GM20000 (cell line): ENCODE measurements around the gene PDRG1.
A peak's percentile ranks its signal among the peaks of the same experiment; 100 is the strongest.
"Not testable (repeated sequence)": the region's sequence is repeated elsewhere in the genome, so short reads cannot be mapped to it uniquely, and the experiment has no call there.

Experiments
- DNase-seq: peaks from one replicate; pipeline ENCODE4 v3.0.0; 2012; ENCODE audit warnings: low spot score
- TF ChIP-seq, protein P1 (sequence below): IDR thresholded peaks from 2 replicates; pipeline ENCODE4 v1.5.1; 2012; ENCODE audit warnings: mild to moderate bottlenecking, control low read depth; ENCODE audit errors: extremely low read depth, missing control alignments

Gene PDRG1

DNA sequence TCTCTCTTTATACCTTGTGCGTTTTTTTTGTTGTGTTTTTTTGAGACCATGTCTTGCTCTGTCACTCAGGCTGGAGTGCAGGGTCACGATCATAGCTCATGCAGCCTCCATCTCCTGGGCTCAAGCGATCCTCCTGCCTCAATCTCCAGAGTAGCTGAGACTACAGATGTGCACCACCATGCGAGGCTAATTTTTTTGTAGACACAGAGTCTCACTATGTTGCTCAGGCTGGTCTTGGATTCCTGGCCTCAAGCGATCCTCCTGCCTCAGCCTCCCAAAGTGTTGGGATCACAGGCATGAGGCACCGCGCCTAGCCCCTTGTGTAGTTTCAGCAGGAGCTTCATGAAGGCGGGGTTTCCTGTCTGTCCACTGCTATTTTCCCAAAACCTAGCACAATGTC is 27.3 kb downstream of the PDRG1 start:
- no peak for DNase-seq
- TF ChIP-seq, protein P1, sequence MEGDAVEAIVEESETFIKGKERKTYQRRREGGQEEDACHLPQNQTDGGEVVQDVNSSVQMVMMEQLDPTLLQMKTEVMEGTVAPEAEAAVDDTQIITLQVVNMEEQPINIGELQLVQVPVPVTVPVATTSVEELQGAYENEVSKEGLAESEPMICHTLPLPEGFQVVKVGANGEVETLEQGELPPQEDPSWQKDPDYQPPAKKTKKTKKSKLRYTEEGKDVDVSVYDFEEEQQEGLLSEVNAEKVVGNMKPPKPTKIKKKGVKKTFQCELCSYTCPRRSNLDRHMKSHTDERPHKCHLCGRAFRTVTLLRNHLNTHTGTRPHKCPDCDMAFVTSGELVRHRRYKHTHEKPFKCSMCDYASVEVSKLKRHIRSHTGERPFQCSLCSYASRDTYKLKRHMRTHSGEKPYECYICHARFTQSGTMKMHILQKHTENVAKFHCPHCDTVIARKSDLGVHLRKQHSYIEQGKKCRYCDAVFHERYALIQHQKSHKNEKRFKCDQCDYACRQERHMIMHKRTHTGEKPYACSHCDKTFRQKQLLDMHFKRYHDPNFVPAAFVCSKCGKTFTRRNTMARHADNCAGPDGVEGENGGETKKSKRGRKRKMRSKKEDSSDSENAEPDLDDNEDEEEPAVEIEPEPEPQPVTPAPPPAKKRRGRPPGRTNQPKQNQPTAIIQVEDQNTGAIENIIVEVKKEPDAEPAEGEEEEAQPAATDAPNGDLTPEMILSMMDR: no peak

DNA sequence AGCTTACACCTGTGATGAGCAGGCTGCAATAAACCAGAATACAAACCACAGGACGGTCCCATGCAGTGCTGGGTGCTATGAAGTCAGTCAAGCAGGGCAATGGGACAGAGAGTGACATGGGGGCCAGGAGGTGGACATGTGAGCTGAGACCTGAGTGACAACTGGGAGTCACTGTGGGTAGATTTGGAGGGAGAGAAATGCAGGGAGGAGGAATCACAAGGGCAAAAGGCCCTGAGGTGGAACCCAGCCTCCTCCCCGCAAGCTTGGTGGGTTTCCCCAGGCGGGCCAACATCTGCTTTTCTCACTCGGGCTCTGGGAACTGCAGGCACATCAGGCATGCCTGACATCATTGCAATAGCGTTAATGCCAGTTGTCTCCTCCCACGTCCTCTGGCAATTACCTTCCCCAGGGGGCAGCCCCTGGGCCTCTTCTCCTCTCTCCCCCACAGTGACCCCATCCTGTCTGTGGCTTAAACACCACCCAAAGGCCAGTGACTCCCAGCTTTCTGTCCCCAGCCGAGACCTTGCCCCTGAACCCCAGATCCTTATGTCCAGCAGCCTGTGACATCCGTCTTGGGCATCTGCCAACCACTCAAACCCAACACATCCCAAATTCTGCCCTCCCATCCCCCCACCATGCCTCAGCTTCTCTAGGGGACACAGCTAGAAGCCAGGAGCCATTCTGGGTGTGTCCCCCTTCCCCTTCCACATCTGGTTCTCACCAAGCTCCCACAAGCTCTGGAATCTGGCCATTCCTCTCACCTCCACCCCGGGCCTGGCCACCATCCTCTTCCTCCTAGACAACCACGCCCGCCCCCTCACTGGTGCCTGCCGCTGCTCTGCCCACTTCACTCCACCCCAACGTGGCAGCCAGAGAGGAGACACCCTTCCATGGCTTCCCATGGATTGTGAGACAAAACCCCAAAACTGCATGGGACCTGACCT is 28.2 kb downstream of the PDRG1 start:
- TF ChIP-seq, protein P1: no peak
- DNase-seq: peak; percentile 76

DNA sequence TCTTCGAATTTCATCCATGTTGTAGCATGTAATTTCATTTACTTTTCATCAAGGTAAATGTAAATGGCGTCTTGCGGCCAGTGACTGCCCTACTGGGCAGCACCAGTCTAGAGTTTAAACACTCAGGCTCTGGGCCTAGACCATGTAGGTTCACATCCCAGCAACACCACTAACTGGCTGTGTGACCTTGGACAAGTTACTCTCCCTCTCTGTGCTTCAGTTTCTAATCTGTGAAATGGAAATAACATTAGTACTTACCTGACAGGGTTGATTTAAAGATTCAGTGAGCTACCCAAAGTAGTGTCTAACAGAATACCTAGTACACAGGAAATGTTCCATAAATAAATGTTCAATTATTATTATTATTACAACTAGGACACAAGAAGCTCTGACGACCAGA is 29.3 kb downstream of the PDRG1 start:
- TF ChIP-seq, protein P1: no peak
- no peak for DNase-seq

DNA sequence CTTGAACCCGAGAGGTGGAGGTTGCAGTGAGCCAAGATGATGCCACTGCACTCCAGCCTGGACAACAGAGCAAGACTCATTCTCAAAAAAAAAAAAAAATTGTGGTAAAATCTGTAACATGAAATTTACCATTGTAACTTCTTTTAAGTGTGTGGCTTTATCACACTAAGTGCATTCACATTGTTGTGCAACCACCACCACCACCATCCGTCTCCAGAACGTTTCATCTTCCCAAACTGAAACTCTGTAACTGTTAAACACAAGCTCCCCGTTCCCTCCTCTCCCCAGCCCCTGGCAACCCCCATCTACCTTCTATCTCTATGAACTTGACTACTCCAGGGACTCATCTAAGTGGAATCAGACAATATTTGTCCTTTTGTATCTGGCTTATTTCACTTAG is 29.7 kb downstream of the PDRG1 start:
- DNase-seq: no peak
- TF ChIP-seq, protein P1: no peak

DNA sequence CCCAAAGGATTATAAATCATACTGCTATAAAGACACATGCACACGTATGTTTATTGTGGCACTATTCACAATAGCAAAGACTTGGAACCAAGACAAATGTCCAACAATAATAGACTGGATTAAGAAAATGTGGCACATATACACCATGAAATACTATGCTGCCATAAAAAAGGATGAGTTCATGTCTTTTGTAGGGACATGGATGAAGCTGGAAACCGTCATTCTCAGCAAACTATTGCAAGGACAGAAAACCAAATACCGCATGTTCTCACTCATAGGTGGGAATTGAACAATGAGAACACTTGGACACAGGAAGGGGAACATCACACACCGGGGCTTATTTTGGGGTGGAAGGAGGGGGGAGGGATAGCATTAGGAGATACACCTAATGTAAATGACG is 30.4 kb downstream of the PDRG1 start:
- DNase-seq: not testable (repeated sequence)

DNA sequence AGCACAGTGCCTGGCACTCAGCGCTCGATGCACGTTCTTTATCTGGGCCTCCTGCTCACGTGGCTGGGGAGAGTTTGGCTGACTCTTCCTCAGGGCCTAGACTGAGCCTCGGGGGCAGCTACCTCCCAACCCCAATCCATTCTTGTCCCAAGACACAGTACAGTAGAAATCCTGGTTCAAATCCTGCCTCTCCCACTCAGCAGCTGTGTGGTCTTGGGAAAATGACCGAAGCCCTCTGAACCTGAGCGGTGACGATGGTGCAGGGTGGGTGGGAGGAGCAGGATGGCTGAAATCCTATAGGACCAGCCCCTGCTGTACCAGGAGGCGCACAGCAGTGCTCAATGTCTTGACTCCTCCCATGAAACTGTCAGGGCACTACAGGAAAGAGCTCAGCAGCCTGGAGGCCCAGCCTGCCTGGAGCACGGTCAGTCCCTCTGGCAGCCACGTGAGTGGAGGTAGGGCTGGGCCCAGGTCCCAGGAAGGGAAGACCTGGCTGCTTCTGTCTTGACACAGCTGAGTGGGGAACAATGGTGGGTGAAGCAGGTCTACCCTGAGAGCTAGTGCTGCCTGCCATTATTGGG is 31.5 kb downstream of the PDRG1 start:
- TF ChIP-seq, protein P1: no peak
- no peak for DNase-seq

DNA sequence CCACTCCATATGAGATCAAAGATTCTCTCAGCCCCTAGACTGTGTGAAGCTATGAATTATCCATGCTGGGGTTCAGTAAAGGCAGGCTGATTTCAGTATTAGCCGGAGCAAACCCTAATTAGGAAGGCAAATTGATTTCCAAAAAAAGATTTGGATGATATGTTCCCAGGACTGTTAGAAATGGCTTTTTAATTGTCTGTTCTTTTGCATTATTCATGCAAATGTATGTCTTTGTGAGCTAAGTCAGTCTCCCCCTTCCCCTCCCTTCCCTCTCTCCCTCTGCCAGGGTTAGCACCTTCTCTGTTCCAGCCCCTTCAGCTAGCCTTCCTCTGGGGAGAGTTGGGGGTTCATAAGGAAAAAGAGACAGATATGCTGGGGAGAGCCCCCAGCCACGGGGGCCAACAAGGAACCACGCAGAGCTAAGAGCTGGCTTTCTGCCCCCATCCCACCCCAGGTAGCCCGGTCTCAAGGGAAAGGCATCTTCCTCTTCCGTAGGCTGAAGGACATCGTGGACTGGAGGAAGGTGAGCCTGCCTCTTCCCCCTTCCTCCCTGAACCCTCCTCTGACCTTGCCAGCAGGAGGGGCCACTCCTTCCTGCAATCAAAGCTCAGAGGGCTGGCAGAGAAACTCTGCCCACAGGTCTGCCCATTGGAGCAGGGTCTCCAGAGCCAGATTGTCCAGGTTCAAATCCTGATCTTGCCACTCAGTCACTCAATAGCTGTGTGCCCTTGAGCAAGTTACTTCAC is 32.3 kb downstream of the PDRG1 start:
- TF ChIP-seq, protein P1: no peak
- no peak for DNase-seq
